Measurements from ENCODE around the gene ID2. TPM values are rescaled to one million over a fixed set of nuclear protein-coding genes. Genes with fewer than 3 reads are reported as not detected.

The ID2 gene
- total and polyA plus RNA-seq, 9 donors, result 23.8 to 77.4 (median 39.7) TPM

GRCh38 chr2:8638327-8638726, 43.5 kb upstream of the ID2 start:
- no peaks in the 10 kb centered on the region for H3K27me3 ChIP-seq (ENCODE audit: control insufficient read depth, insufficient read depth, low read length)
- no peak for DNase-seq
- no peak overlapping the region for H3K27ac ChIP-seq (ENCODE audit: low read length)
- peaks cover 7% of the 10 kb centered on the region for H3K4me1 ChIP-seq (ENCODE audit: control insufficient read depth, insufficient read depth, low read length)
- no peaks in the 10 kb centered on the region for H3K36me3 ChIP-seq (ENCODE audit: control insufficient read depth, insufficient read depth, low read length)
- no peaks in the 10 kb centered on the region for H3K9me3 ChIP-seq (replicated peaks; ENCODE audit: control insufficient read depth, low read depth, low read length)
- H3K4me3 ChIP-seq (ENCODE audit: low read length), result no peak overlapping the region
- 52% methylated on average over 6 of the region's 12 CpGs for WGBS (ENCODE audit: insufficient coverage)

GRCh38 chr2:8639122-8639635, 42.7 kb upstream of the ID2 start:
- H3K9me3 ChIP-seq (replicated peaks; ENCODE audit: control insufficient read depth, low read depth, low read length), result no peaks in the 10 kb centered on the region
- H3K36me3 ChIP-seq (ENCODE audit: control insufficient read depth, insufficient read depth, low read length), result no peaks in the 10 kb centered on the region
- no peak overlapping the region for H3K4me3 ChIP-seq (ENCODE audit: low read length)
- no peak overlapping the region for H3K27ac ChIP-seq (ENCODE audit: low read length)
- DNase-seq, result no peak
- no peaks in the 10 kb centered on the region for H3K27me3 ChIP-seq (ENCODE audit: control insufficient read depth, insufficient read depth, low read length)
- WGBS (ENCODE audit: insufficient coverage), result 100% methylated on average over 3 of the region's 5 CpGs
- peaks cover 7% of the 10 kb centered on the region for H3K4me1 ChIP-seq (ENCODE audit: control insufficient read depth, insufficient read depth, low read length)

GRCh38 chr2:8640498-8640897, 41.4 kb upstream of the ID2 start:
- Histone ChIP-seq H3K36me3 (ENCODE audit: control insufficient read depth, insufficient read depth, low read length) (no peaks in the 10 kb centered on the region), H3K27ac (ENCODE audit: low read length) (no peak overlapping the region), H3K9me3 (replicated peaks; ENCODE audit: control insufficient read depth, low read depth, low read length) (no peaks in the 10 kb centered on the region), H3K4me3 (ENCODE audit: low read length) (no peak overlapping the region), H3K4me1 (ENCODE audit: control insufficient read depth, insufficient read depth, low read length) (peaks cover 7% of the 10 kb centered on the region), H3K27me3 (ENCODE audit: control insufficient read depth, insufficient read depth, low read length) (no peaks in the 10 kb centered on the region)
- DNase-seq, result no peak
- WGBS (ENCODE audit: insufficient coverage), result 96% methylated on average over 5 of the region's 8 CpGs

GRCh38 chr2:8641301-8641965, 40.4 kb upstream of the ID2 start:
- H3K9me3 ChIP-seq (replicated peaks; ENCODE audit: control insufficient read depth, low read depth, low read length), result no peaks in the 10 kb centered on the region
- H3K27me3 ChIP-seq (ENCODE audit: control insufficient read depth, insufficient read depth, low read length), result no peaks in the 10 kb centered on the region
- H3K27ac ChIP-seq (ENCODE audit: low read length), result no peak overlapping the region
- H3K36me3 ChIP-seq (ENCODE audit: control insufficient read depth, insufficient read depth, low read length), result no peaks in the 10 kb centered on the region
- 91% methylated on average over 4 of the region's 16 CpGs for WGBS (ENCODE audit: insufficient coverage)
- H3K4me3 ChIP-seq (ENCODE audit: low read length), result no peak overlapping the region
- no peak for DNase-seq
- peaks cover 7% of the 10 kb centered on the region for H3K4me1 ChIP-seq (ENCODE audit: control insufficient read depth, insufficient read depth, low read length)

- DNase-seq, result no peak
- H3K4me1 ChIP-seq (ENCODE audit: control insufficient read depth, insufficient read depth, low read length), result no peaks in the 10 kb centered on the region
- H3K9me3 ChIP-seq (replicated peaks; ENCODE audit: control insufficient read depth, low read depth, low read length), result no peaks in the 10 kb centered on the region
- no peak overlapping the region for H3K27ac ChIP-seq (ENCODE audit: low read length)
- H3K4me3 ChIP-seq (ENCODE audit: low read length), result no peak overlapping the region
- H3K36me3 ChIP-seq (ENCODE audit: control insufficient read depth, insufficient read depth, low read length), result no peaks in the 10 kb centered on the region
- WGBS (ENCODE audit: insufficient coverage), result 58% methylated on average over 3 of the region's 12 CpGs
- no peaks in the 10 kb centered on the region for H3K27me3 ChIP-seq (ENCODE audit: control insufficient read depth, insufficient read depth, low read length)
Measured at GRCh38 chr2:8642366-8643068, 39.3 kb upstream of the ID2 start.

- no peak for DNase-seq
- 76% methylated on average over 5 of the region's 7 CpGs for WGBS (ENCODE audit: insufficient coverage)
Measured at GRCh38 chr2:8643250-8643995, 38.4 kb upstream of the ID2 start.

GRCh38 chr2:8643996-8644356, 37.9 kb upstream of the ID2 start:
- no peak for DNase-seq
- 92% methylated on average over 5 of the region's 5 CpGs for WGBS (ENCODE audit: insufficient coverage)
- Histone ChIP-seq H3K36me3 (ENCODE audit: control insufficient read depth, insufficient read depth, low read length) (no peaks in the 10 kb centered on the region), H3K4me3 (ENCODE audit: low read length) (no peak overlapping the region), H3K9me3 (replicated peaks; ENCODE audit: control insufficient read depth, low read depth, low read length) (no peaks in the 10 kb centered on the region), H3K27me3 (ENCODE audit: control insufficient read depth, insufficient read depth, low read length) (no peaks in the 10 kb centered on the region), H3K4me1 (ENCODE audit: control insufficient read depth, insufficient read depth, low read length) (no peaks in the 10 kb centered on the region), H3K27ac (ENCODE audit: low read length) (no peak overlapping the region)

More at GRCh38 chr2:8643250-8643995, 38.4 kb upstream of the ID2 start:
- Histone ChIP-seq H3K4me3 (ENCODE audit: low read length) (no peak overlapping the region), H3K9me3 (replicated peaks; ENCODE audit: control insufficient read depth, low read depth, low read length) (no peaks in the 10 kb centered on the region), H3K36me3 (ENCODE audit: control insufficient read depth, insufficient read depth, low read length) (no peaks in the 10 kb centered on the region), H3K27ac (ENCODE audit: low read length) (no peak overlapping the region), H3K4me1 (ENCODE audit: control insufficient read depth, insufficient read depth, low read length) (no peaks in the 10 kb centered on the region), H3K27me3 (ENCODE audit: control insufficient read depth, insufficient read depth, low read length) (no peaks in the 10 kb centered on the region)

- Histone ChIP-seq H3K4me3 (ENCODE audit: low read length) (no peak overlapping the region), H3K9me3 (replicated peaks; ENCODE audit: control insufficient read depth, low read depth, low read length) (no peaks in the 10 kb centered on the region), H3K36me3 (ENCODE audit: control insufficient read depth, insufficient read depth, low read length) (no peaks in the 10 kb centered on the region), H3K27me3 (ENCODE audit: control insufficient read depth, insufficient read depth, low read length) (no peaks in the 10 kb centered on the region), H3K27ac (ENCODE audit: low read length) (no peak overlapping the region), H3K4me1 (ENCODE audit: control insufficient read depth, insufficient read depth, low read length) (no peaks in the 10 kb centered on the region)
- WGBS (ENCODE audit: insufficient coverage), result 84% methylated on average over 16 of the region's 19 CpGs
- no peak for DNase-seq
Measured at GRCh38 chr2:8644605-8645175, 37.2 kb upstream of the ID2 start.

- 88% methylated on average over 49 of the region's 51 CpGs for WGBS (ENCODE audit: insufficient coverage)
- Histone ChIP-seq H3K4me3 (ENCODE audit: low read length) (no peak overlapping the region), H3K36me3 (ENCODE audit: control insufficient read depth, insufficient read depth, low read length) (no peaks in the 10 kb centered on the region), H3K4me1 (ENCODE audit: control insufficient read depth, insufficient read depth, low read length) (no peaks in the 10 kb centered on the region), H3K9me3 (replicated peaks; ENCODE audit: control insufficient read depth, low read depth, low read length) (no peaks in the 10 kb centered on the region), H3K27ac (ENCODE audit: low read length) (no peak overlapping the region), H3K27me3 (ENCODE audit: control insufficient read depth, insufficient read depth, low read length) (no peaks in the 10 kb centered on the region)
- DNase-seq, result no peak
Measured at GRCh38 chr2:8645176-8645831, 36.6 kb upstream of the ID2 start.
